ENCODE results near the gene ITGA5. TPM values are rescaled to one million over a fixed set of nuclear protein-coding genes. Genes with fewer than 3 reads are reported as not detected.
A peak's percentile ranks its signal among the peaks of the same experiment; 100 is the strongest.

The ITGA5 gene
- total and polyA plus RNA-seq, 9 of the 15 experiments (the other 6 are each of a cell fraction or from before 2014, with no cell fraction given) = 9.1 to 82.1 (median 47.4) TPM

GRCh38 chr12:54390668-54391551, 28.2 kb downstream of the ITGA5 start (continued):
- TF ChIP-seq, protein P1, sequence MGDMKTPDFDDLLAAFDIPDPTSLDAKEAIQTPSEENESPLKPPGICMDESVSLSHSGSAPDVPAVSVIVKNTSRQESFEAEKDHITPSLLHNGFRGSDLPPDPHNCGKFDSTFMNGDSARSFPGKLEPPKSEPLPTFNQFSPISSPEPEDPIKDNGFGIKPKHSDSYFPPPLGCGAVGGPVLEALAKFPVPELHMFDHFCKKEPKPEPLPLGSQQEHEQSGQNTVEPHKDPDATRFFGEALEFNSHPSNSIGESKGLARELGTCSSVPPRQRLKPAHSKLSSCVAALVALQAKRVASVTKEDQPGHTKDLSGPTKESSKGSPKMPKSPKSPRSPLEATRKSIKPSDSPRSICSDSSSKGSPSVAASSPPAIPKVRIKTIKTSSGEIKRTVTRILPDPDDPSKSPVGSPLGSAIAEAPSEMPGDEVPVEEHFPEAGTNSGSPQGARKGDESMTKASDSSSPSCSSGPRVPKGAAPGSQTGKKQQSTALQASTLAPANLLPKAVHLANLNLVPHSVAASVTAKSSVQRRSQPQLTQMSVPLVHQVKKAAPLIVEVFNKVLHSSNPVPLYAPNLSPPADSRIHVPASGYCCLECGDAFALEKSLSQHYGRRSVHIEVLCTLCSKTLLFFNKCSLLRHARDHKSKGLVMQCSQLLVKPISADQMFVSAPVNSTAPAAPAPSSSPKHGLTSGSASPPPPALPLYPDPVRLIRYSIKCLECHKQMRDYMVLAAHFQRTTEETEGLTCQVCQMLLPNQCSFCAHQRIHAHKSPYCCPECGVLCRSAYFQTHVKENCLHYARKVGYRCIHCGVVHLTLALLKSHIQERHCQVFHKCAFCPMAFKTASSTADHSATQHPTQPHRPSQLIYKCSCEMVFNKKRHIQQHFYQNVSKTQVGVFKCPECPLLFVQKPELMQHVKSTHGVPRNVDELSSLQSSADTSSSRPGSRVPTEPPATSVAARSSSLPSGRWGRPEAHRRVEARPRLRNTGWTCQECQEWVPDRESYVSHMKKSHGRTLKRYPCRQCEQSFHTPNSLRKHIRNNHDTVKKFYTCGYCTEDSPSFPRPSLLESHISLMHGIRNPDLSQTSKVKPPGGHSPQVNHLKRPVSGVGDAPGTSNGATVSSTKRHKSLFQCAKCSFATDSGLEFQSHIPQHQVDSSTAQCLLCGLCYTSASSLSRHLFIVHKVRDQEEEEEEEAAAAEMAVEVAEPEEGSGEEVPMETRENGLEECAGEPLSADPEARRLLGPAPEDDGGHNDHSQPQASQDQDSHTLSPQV (IDR thresholded peaks at IDR 0.05) = 0 out of 2 replicates have a peak, but pooled peaks have one; percentile 30
- TF ChIP-seq, protein P2, sequence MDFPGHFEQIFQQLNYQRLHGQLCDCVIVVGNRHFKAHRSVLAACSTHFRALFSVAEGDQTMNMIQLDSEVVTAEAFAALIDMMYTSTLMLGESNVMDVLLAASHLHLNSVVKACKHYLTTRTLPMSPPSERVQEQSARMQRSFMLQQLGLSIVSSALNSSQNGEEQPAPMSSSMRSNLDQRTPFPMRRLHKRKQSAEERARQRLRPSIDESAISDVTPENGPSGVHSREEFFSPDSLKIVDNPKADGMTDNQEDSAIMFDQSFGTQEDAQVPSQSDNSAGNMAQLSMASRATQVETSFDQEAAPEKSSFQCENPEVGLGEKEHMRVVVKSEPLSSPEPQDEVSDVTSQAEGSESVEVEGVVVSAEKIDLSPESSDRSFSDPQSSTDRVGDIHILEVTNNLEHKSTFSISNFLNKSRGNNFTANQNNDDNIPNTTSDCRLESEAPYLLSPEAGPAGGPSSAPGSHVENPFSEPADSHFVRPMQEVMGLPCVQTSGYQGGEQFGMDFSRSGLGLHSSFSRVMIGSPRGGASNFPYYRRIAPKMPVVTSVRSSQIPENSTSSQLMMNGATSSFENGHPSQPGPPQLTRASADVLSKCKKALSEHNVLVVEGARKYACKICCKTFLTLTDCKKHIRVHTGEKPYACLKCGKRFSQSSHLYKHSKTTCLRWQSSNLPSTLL (IDR thresholded peaks at IDR 0.05) = no peak
- no peak for TF ChIP-seq ZNF165 (CRISPR knock-in tag; IDR thresholded peaks at IDR 0.05; ENCODE audit: borderline replicate concordance)
- TF ChIP-seq, protein P3, sequence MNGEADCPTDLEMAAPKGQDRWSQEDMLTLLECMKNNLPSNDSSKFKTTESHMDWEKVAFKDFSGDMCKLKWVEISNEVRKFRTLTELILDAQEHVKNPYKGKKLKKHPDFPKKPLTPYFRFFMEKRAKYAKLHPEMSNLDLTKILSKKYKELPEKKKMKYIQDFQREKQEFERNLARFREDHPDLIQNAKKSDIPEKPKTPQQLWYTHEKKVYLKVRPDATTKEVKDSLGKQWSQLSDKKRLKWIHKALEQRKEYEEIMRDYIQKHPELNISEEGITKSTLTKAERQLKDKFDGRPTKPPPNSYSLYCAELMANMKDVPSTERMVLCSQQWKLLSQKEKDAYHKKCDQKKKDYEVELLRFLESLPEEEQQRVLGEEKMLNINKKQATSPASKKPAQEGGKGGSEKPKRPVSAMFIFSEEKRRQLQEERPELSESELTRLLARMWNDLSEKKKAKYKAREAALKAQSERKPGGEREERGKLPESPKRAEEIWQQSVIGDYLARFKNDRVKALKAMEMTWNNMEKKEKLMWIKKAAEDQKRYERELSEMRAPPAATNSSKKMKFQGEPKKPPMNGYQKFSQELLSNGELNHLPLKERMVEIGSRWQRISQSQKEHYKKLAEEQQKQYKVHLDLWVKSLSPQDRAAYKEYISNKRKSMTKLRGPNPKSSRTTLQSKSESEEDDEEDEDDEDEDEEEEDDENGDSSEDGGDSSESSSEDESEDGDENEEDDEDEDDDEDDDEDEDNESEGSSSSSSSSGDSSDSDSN (IDR thresholded peaks at IDR 0.05; ENCODE audit: borderline replicate concordance in 1 of 2, low read depth in 2 of 2, low read length in 2 of 2) = 0 out of 4 replicates have a peak, but pooled peaks of 1 of the 2 experiments have one; percentile 44
- TF ChIP-seq CEBPB (tag; IDR thresholded peaks at IDR 0.05) = no peak
- TF ChIP-seq POLR2A (conservative IDR thresholded peaks at IDR 0.05) = peak; percentile 46; the same call in 1 of the 2 replicates
- TF ChIP-seq RBFOX2 (IDR thresholded peaks at IDR 0.05; ENCODE audit: low read depth, low read length) = peak; percentile 50; the same call in 1 of the 2 replicates
- TF ChIP-seq ETV6 (IDR thresholded peaks at IDR 0.05; ENCODE audit: borderline replicate concordance in 1 of 2, low read depth in 2 of 2, low read length in 1 of 2) = peak in 1 of 2 experiments; percentile 39; a peak in 1 of 4 replicates
- TF ChIP-seq ETV6 (CRISPR knock-in tag; IDR thresholded peaks at IDR 0.05; ENCODE audit: borderline replicate concordance) = no peak
- peak; percentile 6 for TF ChIP-seq PRDM10 (IDR thresholded peaks at IDR 0.05; ENCODE audit: partially characterized antibody)
- no peak for TF ChIP-seq HMG20B (CRISPR knock-in tag; IDR thresholded peaks at IDR 0.05)
- TF ChIP-seq ZNF57 (CRISPR knock-in tag; IDR thresholded peaks at IDR 0.05) = no peak
- TF ChIP-seq NFIC (IDR thresholded peaks at IDR 0.05) = peak; percentile 61
